K562 (cell line): ENCODE measurements around the gene MARCKSL1.

Experiments used
- CBX5 ChIP-seq: IDR thresholded peaks from 2 replicates; pipeline ENCODE4 v1.6.1; 2014; ENCODE audit warnings: low read depth, borderline replicate concordance
- CTCF ChIP-seq, 3 experiments: IDR thresholded peaks in 2 of 3; conservative IDR thresholded peaks in 1 of 3; 2 replicates each; pipeline ENCODE4 v1.5.1; 2011 to 2012; ENCODE audit warnings: low read length in 3 of 3, mild to moderate bottlenecking in 3 of 3, control low read depth in 2 of 3, improper control_type of control experiment in 1 of 3, inconsistent platforms in 1 of 3, low read depth in 1 of 3, mixed read lengths in 1 of 3, moderate library complexity in 1 of 3; ENCODE audit not compliant: insufficient read depth in 2 of 3
- LARP7 ChIP-seq: fragments of 450-650 bp; IDR thresholded peaks from 2 replicates; pipeline ENCODE4 v1.6.1; 2016
- RBM22 ChIP-seq: fragments of 200-400 bp; formaldehyde crosslinking; IDR thresholded peaks from 2 replicates; pipeline ENCODE4 v1.6.1; 2018; ENCODE audit warnings: low read length, low read depth; ENCODE audit not compliant: poor library complexity, severe bottlenecking
- REST ChIP-seq, 2 experiments: fragments of 450-650 bp; formaldehyde crosslinking in 1 of 2; IDR thresholded peaks; 2 replicates each; pipeline versions ENCODE4 v1.4.0 to v1.6.1; 2014 to 2020; ENCODE audit warnings: mild to moderate bottlenecking in 2 of 2, borderline replicate concordance in 1 of 2, low read depth in 1 of 2
- SMARCC2 ChIP-seq: fragments of 450-650 bp; IDR thresholded peaks from 2 replicates; pipeline ENCODE4 v1.6.1; 2017; ENCODE audit warnings: antibody characterized with exemption, moderate library complexity, mild to moderate bottlenecking, low read depth
- SMC3 ChIP-seq: conservative IDR thresholded peaks from 2 replicates; pipeline ENCODE4 v1.6.1; 2011; ENCODE audit warnings: low read depth, low read length, improper control_type of control experiment; ENCODE audit not compliant: insufficient read depth
- SP1 ChIP-seq: sonication (generic); formaldehyde crosslinking; IDR thresholded peaks from 2 replicates; pipeline ENCODE4 v1.8.1; 2022; ENCODE audit warnings: mild to moderate bottlenecking, missing genetic modification reagents
- TCF7L2 ChIP-seq: fragments of 150-350 bp; IDR thresholded peaks from 2 replicates; pipeline ENCODE4 v1.6.1; 2016; ENCODE audit warnings: low read depth, mild to moderate bottlenecking, low read length, moderate library complexity
- ZEB2 ChIP-seq: fragments of 450-650 bp; IDR thresholded peaks from 2 replicates; pipeline ENCODE4 v1.6.1; 2016
- ZHX1 ChIP-seq: fragments of 150-350 bp; conservative IDR thresholded peaks from 2 replicates; pipeline ENCODE4 v1.6.1; 2014; ENCODE audit warnings: low read length
- TF ChIP-seq, protein P1 (sequence below): sonication (generic); formaldehyde crosslinking; IDR thresholded peaks from 2 replicates; pipeline ENCODE4 v1.8.1; 2022; ENCODE audit warnings: missing genetic modification reagents
- TF ChIP-seq, protein P2 (sequence below): fragments of 450-650 bp; IDR thresholded peaks from 2 replicates; pipeline ENCODE4 v1.6.1; 2016; ENCODE audit warnings: missing biosample characterization, missing genetic modification characterization

DNA sequence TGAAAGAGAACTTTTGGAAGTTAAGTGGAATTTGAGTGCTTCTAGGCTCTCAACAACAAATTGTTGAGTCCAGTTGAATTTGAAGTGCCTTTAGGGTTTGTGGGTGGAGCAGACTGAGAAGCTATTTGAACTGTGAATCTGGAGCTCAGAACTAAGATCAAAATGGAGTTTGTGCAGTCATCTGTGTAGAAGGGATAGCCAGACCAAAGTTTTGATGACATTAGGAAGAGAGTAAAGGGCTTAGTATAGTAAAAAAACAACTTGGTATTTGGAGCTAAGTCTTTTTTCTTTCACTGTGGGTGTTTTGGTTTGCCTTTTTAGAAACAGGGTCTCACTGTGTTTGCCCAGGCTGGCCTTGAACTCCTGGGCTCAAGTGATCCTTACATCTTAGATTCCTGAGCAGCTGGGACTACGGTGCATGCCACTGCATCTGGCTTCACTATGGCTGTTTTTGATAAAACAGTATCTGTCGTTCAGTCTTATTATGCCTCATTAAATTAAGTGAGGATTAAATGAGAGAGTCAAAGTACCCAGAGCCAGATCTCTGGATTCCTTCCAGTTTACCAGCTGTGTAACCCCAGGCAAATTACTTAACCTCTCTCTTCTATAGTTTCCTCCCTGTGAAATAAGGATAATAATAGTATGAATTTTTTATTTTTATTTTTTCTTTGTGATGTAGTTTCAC, 24.2 kb downstream of the MARCKSL1 start:
- no peak for TF ChIP-seq CTCF (IDR thresholded peaks at IDR 0.05 in 2 of 3, conservative IDR thresholded peaks at IDR 0.05 in 1 of 3; ENCODE audit: insufficient read depth in 2 of 3, low read depth in 1 of 3, low read length in 3 of 3)
- no peak for TF ChIP-seq SMARCC2
- TF ChIP-seq ZEB2: no peak
- TF ChIP-seq, protein P1, sequence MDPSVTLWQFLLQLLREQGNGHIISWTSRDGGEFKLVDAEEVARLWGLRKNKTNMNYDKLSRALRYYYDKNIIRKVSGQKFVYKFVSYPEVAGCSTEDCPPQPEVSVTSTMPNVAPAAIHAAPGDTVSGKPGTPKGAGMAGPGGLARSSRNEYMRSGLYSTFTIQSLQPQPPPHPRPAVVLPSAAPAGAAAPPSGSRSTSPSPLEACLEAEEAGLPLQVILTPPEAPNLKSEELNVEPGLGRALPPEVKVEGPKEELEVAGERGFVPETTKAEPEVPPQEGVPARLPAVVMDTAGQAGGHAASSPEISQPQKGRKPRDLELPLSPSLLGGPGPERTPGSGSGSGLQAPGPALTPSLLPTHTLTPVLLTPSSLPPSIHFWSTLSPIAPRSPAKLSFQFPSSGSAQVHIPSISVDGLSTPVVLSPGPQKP (CRISPR knock-in tag): no peak
- no peak for TF ChIP-seq LARP7
- no peak for TF ChIP-seq TCF7L2
- no peak for TF ChIP-seq SP1 (CRISPR knock-in tag)
- TF ChIP-seq, protein P2, sequence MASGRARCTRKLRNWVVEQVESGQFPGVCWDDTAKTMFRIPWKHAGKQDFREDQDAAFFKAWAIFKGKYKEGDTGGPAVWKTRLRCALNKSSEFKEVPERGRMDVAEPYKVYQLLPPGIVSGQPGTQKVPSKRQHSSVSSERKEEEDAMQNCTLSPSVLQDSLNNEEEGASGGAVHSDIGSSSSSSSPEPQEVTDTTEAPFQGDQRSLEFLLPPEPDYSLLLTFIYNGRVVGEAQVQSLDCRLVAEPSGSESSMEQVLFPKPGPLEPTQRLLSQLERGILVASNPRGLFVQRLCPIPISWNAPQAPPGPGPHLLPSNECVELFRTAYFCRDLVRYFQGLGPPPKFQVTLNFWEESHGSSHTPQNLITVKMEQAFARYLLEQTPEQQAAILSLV (tag): peak; percentile 67; the same call in 1 of the 2 replicates
- TF ChIP-seq SMC3: no peak
- no peak for TF ChIP-seq REST (IDR thresholded peaks at IDR 0.05; ENCODE audit: borderline replicate concordance)
- TF ChIP-seq REST (CRISPR knock-in tag; IDR thresholded peaks at IDR 0.05; ENCODE audit: low read depth): no peak
- TF ChIP-seq CBX5: no peak
- no peak for TF ChIP-seq ZHX1
- TF ChIP-seq RBM22: no peak
